Measurements from ENCODE around the gene HOXD12.
A peak's percentile ranks its signal among the peaks of the same experiment; 100 is the strongest.

The HOXD12 gene

GRCh38 chr2:176123411-176124109 lies 24.0 kb downstream of the HOXD12 start:
- no peak overlapping the region for H3K4me3 ChIP-seq (ENCODE audit: control insufficient read depth, low read depth, low read length)
- TF ChIP-seq CTCF (IDR thresholded peaks at IDR 0.05; ENCODE audit: control insufficient read depth, insufficient read depth, low read depth, low read length, missing control alignments) = no peak
- no peak for DNase-seq (ENCODE audit: low read depth)

- no peak overlapping the region for H3K4me3 ChIP-seq (ENCODE audit: control insufficient read depth, low read depth, low read length)
- no peak for TF ChIP-seq CTCF (IDR thresholded peaks at IDR 0.05; ENCODE audit: control insufficient read depth, insufficient read depth, low read depth, low read length, missing control alignments)
- DNase-seq (ENCODE audit: low read depth) = no peak
Observed at GRCh38 chr2:176124110-176124946, 24.7 kb downstream of the HOXD12 start.

GRCh38 chr2:176124947-176125771 lies 25.6 kb downstream of the HOXD12 start:
- DNase-seq (ENCODE audit: low read depth) = no peak
- no peak for TF ChIP-seq CTCF (IDR thresholded peaks at IDR 0.05; ENCODE audit: control insufficient read depth, insufficient read depth, low read depth, low read length, missing control alignments)

GRCh38 chr2:176125772-176126054 lies 26.1 kb downstream of the HOXD12 start:
- no peak for DNase-seq (ENCODE audit: low read depth)

More at GRCh38 chr2:176124947-176125771, 25.6 kb downstream of the HOXD12 start:
- no peak overlapping the region for H3K4me3 ChIP-seq (ENCODE audit: control insufficient read depth, low read depth, low read length)

GRCh38 chr2:176126929-176127773 lies 27.6 kb downstream of the HOXD12 start:
- no peak for DNase-seq (ENCODE audit: low read depth)

More at GRCh38 chr2:176125772-176126054, 26.1 kb downstream of the HOXD12 start:
- TF ChIP-seq CTCF (IDR thresholded peaks at IDR 0.05; ENCODE audit: control insufficient read depth, insufficient read depth, low read depth, low read length, missing control alignments) = no peak
- H3K4me3 ChIP-seq (ENCODE audit: control insufficient read depth, low read depth, low read length) = no peak overlapping the region

More at GRCh38 chr2:176126929-176127773, 27.6 kb downstream of the HOXD12 start:
- H3K4me3 ChIP-seq (ENCODE audit: control insufficient read depth, low read depth, low read length) = no peak overlapping the region; the same call in 1 of the 2 replicates
- TF ChIP-seq CTCF (IDR thresholded peaks at IDR 0.05; ENCODE audit: control insufficient read depth, insufficient read depth, low read depth, low read length, missing control alignments) = peak; percentile 73
